ENCODE measurements around the gene RAB6B.

Gene RAB6B

GRCh38 chr3:133893683-133894352, 1.9 kb downstream of the RAB6B start:
- no peak for DNase-seq

DNA sequence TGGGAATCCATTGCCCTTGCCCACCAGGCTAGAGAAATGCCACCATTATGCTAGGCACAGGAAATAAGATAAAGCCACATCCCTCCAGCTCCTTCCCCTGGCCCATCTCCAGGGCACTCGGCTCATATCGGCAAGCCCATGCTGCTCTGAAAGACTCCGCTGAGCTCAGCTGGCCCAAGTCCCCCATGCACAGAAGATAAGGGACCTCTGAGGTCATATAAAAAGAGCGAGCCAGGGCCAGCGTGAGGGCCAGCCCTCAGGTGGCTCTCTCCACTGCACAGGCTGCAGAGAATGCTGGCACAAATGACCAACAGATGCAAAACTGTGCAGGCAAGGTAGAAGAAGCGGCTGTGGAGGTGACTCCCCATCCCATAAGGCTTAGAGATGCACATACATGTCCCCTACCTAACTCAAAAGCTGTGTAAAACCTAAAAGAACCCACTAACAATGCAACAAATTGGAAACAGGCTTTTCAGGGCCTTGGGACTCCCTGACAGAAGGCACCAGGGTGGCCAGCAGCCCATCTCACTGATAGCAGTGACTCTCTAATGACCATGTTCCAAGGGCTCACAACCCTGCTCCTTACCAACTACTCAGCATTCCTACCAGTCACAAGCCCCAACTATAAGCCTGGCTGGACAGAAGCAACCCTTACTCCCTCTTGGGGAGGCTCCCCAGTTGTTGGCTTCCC, 3.0 kb downstream of the RAB6B start:
- DNase-seq: no peak

DNA sequence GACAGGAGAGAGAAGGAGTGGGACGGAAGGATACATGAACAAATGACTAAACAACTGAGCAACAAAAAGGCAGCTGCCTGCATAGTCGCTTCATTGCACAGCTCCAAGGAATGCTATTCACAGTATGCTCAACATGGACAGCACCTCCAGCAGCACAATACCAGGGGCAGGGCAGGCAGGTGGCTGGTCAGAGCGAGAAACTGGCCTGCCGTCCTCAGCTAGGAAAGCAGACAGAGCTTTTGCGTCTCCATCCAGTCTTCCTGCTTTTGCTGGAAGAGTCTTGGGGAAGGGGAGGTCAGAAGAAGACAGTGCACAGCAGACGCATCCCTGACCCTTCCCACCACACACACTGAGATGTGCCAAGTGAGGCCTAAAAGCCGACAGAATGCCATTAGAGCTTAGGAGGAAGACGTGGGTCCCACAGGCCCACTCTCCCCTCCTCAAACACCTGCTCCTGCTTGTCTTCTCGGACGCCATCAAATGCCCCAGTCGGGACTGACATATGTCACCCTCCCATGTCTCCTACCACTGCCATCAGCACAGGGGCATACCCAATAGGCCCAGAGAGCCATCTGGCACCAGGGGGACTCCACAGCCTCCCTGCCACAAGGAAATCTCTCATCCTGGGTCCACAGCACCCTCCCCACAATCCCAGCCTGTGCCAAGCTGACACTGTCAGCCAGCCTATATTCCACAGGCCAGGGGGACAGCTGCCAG, 3.9 kb downstream of the RAB6B start:
- peak; percentile 45 for DNase-seq

- DNase-seq: no peak
Measured at GRCh38 chr3:133890972-133891644, 4.6 kb downstream of the RAB6B start.

DNA sequence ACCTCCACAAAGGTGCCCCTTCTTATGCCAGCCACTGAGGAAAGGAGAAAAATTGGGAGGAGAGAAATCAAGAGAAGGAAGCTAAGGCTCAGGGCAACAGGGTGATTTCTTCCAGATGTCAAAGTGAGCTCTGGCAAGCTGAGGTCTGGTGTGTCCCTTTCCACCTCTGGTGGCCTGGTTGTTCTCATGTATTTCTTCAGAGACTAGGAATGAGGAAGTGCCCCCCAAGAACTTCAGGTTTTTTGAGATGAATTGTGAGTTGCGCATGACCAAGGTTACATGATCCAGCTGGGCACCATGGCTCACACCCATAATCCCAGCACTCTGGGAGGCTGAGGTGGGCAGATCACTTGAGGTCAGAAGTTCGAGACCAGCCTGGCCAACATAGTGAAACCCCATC, 5.6 kb downstream of the RAB6B start:
- DNase-seq: no peak

GRCh38 chr3:133888726-133889340, 6.8 kb downstream of the RAB6B start:
- DNase-seq: no peak

- no peak for DNase-seq
Measured at GRCh38 chr3:133887803-133888703, 7.6 kb downstream of the RAB6B start.

- DNase-seq: no peak
Measured at GRCh38 chr3:133887074-133887802, 8.4 kb downstream of the RAB6B start.

GRCh38 chr3:133886031-133886722, 9.5 kb downstream of the RAB6B start:
- DNase-seq: no peak

- no peak for DNase-seq
Measured at GRCh38 chr3:133884887-133885711, 10.6 kb downstream of the RAB6B start.

DNA sequence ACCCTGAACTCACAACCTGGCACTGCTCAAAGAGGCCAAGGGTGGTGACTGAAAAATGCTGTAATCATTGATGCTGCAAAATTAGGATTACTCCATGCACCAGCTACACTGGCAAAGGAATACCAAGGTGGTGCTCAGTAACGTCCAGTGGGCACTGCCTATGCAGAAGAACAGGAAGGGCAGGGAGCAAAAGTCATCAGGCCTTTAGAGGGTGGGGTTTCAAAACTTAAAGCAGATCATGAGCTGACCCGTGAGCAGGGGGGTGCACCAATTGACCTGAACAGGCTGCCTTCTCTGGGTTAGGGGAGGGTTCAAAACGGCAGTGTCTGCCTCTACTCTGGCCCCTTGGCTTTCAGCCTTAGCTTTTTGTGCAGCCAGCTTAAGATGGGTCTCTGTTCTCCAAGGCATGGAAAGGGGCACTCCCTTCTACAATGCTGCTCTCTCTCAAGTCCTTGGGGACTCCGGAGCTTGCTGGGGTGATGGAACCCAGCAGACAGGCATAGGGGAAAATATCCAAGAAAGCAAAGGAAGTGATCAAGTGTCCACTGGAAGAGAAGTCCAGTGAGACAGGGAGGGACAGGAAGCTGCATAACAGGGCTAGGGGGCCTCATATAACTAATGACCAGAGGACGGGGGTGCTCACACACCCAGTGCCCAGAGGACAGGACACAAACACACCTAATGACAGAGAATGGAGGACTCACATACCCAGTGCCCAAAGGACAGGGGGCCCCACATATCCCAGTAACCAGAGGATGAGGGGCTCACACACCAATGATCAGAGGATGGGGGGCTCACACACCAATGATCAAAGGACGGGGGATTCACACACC, 11.4 kb downstream of the RAB6B start:
- DNase-seq: no peak

- DNase-seq: no peak
Measured at GRCh38 chr3:133883641-133884040, 12.0 kb downstream of the RAB6B start.

DNA sequence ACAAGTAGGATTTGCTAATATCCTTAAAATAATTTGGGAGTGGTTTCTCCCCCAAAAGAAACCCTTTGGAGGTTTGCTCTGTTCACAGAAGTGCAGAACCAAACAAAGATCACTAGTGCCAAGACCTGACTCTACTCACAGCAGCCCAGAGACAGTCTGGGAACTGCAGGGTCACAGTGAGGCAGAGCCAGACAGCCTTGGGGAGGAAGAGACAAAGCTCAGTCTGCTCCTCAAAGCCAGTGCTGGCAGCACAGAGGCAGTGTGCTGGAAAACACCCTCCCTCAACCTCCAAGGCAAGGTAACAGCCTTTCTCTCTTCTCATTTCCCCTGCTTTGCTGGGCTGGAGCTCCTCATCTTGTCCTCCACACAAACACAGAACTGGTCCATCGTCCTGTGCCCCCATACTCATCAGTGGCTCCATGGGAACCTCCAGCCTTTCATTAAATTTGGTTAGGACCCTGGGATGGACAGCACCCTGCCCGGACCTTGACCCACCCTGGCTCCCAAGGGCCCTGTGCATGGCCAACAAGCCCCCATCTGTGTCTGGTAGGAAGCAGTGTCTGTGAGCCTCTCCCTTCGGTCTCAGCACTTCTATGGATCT, 12.6 kb downstream of the RAB6B start:
- DNase-seq: no peak

GRCh38 chr3:133881939-133882825, 13.5 kb downstream of the RAB6B start:
- no peak for DNase-seq

GRCh38 chr3:133881492-133881891, 14.2 kb downstream of the RAB6B start:
- no peak for DNase-seq

- no peak for DNase-seq
Measured at GRCh38 chr3:133880886-133881455, 14.7 kb downstream of the RAB6B start.

DNA sequence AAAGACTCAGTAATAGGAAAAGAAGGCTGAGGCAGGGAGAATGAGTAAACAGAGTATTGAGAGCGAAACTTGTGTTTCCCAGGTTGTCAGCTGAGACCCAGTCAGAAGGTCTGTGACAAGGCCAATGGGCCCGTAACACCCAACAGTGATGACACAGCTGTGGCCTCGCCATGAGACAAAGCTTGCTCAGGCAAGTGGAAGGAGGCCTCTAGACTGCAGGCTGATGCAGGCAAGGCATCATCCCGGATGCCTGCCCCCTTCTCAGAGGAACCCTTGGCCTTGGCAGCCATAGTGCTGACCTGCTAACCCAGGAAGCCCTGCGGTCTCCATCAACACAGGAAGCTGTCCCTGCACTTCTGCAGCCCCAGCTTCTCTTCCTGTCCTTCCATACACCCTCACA, 15.4 kb downstream of the RAB6B start:
- no peak for DNase-seq
